HG02610 (cell line): ENCODE data around the gene TP63.

Experiments
- ATAC-seq: cut with Tn5 transposase; IDR thresholded peaks from one replicate; pipeline ENCODE4 v1.9.1; 2021; ENCODE audit warnings: mild to moderate bottlenecking, moderate library complexity; ENCODE audit not compliant: unreplicated experiment

Gene TP63

DNA sequence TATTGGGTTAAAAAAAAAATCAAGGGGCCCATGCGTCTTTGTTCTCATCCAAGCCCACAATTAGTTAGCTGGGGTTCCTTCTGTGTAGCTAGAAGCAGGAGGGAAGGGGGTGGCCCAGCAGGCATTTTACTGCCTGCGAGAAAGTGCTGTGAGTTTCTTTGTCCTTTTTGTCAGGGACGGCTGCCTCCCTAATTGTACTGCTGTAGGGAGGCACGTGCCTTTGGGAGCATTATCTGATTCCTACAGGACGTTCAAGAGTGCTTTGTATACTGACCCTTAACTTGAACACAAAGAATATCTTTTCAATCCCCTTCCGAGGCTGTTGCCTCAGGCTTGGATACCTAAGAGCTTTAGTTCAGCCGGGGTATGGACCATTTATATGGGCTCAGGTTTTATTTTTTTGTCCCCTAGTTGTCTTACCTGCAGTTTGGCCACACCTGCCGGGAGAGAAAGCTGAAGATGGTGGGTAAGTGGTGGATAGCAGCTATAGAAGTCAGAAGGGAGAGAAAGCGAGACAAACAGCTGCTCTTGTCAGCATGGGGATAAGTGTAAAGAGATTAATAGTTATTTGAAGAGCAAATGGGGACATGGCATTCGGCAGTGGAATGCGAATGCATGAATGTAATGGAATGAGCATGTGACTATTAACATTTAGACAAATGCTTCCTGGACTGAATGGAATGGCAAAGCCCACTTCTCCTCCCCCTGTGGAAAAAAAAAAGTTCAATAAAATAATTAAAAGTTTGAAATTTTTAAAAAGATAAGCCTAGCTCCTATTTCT is 175.2 kb downstream of the TP63 start:
- ATAC-seq: no peak

DNA sequence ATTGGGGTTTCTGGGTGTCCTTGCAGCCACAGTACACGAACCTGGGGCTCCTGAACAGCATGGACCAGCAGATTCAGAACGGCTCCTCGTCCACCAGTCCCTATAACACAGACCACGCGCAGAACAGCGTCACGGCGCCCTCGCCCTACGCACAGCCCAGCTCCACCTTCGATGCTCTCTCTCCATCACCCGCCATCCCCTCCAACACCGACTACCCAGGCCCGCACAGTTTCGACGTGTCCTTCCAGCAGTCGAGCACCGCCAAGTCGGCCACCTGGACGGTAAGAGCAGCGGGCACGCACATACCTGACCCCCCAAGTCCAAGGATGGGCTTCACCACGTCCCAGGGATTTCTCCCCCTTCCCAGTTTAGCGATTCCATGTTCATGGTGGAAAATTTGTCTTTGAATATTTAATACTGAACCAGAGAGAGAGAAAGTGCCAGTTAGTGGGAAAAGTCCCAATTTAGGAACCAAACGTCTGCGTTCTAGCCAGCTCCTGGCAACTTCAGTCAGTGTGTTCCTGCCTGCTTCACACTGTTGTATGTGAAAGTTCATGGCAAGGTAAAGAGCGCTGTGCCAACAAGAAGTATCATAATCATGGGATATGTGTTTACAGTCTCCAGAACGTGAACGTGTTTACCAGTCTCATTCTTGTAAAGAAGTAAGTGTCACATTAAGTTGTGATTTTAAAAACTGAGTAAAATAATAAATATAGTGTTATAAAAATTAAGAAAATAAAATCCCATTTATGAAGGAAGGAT is 177.2 kb downstream of the TP63 start:
- ATAC-seq: no peak

DNA sequence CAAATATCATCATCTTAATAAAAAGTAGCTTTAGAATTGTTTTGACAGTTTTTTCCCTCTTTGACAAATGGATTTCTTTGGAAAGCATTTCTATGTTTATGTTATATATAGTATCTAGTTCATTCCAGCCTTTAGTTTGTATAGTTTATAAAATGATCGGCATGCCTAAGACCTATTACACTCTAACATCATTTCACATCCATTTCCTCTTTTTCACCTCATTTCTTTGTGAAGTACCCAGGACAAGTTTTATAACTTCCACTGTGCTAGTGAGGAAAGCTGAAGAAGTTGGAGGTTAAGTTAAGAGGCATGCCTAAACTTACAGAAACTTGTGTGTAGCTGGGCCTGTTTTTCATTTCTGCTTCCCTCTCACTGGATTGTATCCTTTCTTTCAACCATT is 178.4 kb downstream of the TP63 start:
- no peak for ATAC-seq

DNA sequence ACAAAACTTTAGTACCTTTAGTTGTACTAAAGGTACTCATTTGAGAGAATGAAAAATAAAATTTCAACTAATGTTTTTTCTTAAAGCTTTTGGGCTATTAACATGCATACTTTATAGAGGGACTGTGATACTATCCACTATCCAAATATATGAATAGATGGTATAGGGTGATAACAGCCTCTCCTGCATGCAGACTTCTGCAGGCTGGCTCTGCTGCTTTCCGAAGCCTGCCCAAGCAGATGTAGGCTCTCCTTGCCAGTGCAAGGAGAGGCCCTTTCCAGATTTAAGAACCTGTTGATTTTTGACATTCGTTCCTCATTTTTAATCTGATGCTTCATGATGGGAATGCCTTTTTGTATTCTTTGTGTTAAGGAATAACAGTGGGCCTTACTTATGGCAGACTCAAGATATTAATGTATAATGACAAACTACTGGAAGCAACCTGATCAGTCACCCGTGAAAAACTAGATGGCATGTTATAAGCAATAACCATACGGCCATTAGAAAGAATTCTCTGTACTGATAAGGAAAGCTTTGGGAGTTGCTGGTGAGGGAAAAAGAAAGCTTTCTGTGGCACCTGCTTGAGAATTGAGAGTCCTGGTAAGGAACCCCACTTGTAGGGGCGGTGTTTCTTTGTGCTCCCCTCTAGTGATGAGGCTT is 181.7 kb downstream of the TP63 start:
- no peak for ATAC-seq

DNA sequence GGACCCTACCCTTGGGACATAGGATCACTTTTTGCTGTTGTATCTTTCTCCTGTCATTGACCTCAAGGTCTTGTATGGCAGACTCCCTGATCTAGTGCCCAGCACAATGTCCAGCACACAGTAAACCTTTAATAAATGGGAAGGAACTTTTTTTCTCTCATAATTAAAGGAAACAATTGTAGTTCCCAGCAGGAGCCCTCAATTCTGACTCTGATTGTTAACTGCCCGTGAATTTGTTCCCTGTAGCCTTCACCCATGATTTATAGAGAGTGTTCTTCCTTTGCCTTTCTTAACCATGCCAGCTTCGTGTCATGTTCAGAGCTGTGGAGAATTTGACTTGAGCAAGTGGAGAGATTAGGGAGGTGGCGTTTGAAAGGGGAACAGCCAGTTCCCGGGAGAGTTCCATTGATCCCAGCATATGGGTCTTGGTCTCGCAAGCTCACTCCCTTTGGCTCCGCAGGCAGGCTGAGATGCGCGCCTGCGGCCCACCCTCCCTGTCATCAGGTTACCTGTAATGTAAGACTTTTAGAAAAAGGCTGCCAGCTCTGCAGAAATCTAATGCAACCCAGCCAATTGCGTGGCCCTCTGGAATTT is 182.6 kb downstream of the TP63 start:
- no peak for ATAC-seq

DNA sequence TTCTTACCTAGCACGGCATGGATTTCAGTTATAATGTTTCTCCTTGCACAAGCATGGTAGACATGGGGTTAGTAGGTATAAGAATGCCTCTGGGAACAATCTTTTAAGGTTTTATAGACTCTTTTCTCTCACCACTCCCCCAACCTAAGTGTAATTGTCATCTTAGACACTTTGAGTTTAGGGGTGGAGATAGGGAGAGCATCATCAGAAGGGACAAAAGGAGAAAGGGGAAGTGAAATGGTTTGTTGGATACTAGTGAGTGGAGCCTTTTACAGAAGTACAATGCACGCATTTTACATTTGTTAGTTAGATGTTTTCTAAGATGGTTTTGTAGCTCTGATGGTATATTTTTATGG is 189.2 kb downstream of the TP63 start:
- ATAC-seq: peak; percentile 70

DNA sequence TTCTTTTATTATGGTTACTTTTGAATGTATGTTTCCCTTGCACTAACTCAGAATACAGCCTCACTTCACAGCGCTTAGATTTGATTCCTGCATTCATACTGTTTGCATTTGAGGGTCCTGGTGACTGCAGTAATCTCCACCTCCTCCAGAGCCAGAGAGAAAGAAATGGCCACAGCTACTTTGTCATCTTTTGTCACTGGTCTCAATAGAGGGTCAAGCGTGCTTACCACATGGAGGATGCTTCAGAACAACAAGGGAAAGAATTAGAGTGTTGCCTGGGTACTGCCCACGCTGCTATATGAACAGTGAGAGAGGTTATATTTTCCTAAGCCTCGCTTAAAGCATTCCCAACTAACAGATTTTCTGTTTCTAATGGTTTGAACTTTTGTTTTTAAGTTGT is 190.1 kb downstream of the TP63 start:
- ATAC-seq: no peak

DNA sequence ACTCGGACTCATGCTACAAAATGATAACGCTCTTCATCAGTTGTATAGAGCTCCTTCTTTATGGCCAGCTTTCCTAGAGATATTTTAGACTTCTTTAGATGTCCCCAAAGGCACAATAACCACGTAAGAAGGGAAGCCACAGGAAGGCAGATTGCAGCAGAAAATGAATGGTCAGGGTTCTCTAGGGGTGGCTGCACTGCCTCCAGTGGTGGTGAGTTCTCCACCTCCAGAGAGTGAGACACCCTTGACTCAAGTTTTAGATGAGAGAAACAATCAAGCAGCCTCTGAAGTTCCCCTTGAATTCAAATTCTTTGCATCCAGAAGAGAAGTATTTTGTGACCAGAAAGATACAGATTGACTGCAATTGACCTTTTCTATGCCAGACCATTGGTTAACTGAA is 191.5 kb downstream of the TP63 start:
- no peak for ATAC-seq

DNA sequence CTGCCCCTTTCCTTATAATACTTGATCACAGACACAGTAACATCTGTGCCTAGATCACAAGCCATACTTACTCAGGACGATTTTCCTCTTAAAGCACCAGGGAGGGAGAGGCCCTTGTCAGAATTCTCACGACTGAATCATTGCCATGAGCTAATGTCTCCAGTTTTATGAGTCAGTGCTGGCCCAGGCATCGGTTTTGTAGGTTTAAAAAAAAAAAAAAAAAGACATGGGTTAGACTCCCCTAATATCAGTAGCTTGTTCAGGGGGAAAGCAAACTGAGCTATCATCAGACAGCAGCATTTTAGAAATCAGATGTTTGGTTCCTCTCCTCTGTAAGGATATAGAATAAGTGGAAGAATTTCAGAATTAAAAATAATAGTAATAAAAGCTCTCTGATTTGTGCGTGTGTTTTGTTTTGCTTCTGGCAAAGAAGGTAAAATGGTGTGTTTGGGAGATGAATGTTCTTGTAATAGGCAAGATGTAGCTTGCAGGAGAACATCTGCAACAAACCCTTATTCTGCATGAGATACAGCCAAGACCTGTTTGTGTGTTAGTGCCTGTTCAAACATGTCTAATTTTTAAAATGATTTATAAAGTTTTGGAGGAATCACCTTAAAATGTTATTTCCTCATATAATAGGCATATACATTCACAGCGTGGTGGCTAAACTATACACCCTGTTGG is 193.6 kb downstream of the TP63 start:
- no peak for ATAC-seq

DNA sequence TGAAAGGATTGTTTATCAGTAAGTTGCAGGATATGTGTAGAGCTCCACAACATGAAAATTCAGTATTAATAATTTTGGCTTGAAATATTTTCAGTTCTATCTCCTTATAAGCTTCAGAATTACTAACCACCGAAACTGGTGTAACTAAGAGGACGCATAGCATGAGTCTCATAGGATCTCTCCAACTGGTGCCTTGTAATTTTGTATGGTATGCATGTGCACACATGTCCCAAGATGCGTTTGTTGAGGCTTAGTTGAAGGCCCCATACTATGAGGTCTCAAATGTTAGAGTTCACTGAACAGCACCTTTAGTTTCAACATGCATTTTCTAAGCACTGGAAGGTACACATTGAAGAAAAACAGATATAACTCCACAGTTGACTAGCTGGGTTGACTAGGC is 195.4 kb downstream of the TP63 start:
- ATAC-seq: no peak

DNA sequence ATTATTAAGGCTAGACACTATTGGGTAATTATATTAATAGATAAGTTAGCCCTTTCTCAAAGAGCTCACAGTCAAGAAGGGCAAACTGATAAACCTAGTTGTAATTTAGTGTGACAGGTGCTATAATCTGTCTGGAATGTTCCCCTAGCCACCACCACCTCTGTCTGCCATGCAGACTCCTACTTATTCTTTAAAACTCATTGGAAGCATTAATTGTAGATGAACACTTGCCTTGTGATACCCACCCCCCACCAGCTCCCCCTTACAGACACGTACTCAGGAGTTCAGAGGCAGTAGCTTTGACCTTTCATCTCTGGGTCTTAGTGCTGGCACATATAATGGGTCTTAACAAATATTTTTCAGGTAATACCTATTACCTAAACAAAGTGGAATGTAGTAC is 195.9 kb downstream of the TP63 start:
- no peak for ATAC-seq

DNA sequence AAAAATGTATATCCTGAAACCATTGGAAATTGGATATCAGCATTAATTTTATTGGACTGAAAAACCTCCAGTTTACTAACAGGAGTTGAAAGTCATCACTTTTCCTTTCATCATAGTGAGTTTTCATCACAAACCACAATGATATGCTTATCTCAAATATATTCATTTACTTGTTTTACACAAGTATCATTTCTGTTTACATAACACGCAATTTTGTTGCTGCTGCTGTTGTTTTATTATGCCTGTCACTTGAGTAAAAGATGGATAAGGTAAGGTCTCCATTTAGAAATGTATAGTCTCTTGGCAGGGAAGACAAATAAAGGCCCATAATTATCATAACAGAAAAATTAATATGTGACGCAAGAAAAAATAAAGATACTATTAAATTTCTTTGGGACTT is 199.2 kb downstream of the TP63 start:
- no peak for ATAC-seq

DNA sequence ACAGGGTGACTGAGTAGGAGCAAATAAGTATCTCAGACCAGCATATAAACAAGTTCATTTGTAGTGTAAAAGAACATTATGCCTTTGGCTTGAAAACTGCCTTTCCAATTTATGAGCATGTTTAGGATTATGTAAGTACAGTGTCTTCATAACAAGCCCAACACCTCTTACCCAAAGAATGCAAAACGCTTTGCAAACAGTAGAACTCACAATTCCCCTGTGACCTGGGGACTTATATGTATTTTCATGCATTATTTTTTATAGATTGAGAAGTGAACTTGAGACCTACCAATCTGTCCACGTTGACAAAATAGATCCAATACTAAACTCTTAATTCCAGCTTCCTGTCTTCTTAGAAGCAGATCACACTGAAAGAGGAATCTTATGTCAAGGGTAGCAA is 202.1 kb downstream of the TP63 start:
- no peak for ATAC-seq

DNA sequence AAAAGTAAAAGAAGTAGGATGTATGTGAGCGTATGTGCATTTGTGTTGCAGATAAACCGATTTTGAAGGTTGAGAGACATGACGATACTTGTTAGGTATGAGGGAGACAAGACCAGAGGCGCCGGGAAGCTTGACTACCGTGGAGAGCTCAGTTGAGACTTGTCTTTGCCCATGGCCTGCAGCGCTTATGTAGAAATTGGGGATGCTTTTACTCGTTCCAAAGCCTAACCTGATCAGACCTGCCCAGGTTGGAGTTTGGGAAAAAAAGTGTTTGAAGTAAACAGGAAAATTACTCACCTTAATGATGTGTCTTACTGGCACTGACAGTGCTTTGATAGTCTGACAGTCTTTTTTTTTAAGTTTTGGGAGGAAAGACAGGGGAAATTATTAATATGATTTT is 202.8 kb downstream of the TP63 start:
- no peak for ATAC-seq

DNA sequence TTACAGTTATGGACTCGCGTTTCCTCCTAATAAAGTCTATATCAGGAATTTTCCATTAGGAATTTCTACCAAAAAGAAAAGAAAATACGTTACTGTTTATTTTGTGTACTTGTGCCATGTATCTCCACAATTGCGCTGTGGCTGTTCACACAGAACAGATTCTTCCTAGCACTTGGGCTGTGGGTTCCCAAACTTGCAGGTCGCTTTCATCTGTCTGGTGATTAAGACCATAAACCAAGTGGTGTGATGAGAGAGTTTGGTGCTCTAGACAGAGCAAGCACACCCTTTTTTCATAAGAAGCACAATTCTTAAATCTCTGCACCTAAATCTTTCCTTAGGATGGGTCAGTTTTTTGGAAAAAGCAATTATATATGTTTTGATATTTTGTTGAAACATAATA is 203.3 kb downstream of the TP63 start:
- ATAC-seq: no peak

DNA sequence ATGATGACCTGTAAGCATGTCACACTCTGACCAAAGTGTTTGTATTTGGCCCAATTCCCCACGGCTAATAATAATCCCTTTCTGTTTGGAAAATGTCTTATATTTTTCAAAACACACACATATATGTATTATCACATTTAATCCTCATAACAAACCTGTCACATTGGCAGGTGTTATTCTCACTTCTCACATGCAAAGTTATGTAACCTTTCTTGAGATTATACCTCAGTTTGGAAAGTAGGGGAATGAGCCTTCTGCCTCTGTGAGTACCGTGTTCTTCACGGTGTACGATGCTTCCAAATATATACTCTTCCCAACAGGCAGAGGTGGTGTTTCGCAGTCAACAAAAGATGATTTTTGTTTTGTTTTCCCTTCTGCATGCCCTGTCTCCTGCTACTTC is 205.6 kb downstream of the TP63 start:
- no peak for ATAC-seq

DNA sequence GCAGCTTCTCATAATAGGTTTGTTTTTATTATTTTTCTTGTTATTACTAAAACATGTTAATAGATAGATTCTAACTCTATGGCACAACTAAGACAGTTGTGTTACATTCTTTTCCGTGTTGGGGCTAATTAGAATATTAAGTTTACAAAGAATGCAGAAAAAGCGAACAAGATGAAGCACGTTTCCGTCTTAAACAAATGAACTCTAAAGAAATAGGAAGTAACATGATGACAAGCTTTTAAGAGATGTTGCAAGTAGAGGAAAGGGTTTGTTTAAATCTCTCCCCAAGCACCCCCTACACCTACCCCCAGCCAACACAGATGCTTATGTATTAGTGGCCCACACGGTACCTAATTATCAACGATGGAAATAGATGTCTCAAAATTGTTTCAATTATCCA is 207.1 kb downstream of the TP63 start:
- ATAC-seq: no peak

DNA sequence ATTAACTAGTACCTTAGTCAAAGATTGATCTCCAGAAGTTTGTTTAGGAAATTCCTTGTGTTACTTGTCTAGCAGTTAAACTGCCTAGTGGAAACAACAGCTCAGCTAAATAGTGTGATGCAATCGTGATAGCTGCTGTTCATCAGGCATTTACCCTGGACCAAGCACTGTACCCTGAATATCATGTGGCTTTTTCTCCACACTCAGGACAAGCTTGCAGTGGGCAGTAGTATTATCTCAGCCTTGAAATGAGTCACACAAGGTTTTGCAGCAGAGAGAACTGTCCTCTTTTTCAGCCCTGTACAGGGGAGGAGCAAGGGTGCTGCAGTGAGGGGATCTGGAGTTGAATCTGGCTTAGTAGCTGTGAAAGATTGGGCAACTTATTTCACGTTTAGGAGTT is 208.4 kb downstream of the TP63 start:
- ATAC-seq: no peak

DNA sequence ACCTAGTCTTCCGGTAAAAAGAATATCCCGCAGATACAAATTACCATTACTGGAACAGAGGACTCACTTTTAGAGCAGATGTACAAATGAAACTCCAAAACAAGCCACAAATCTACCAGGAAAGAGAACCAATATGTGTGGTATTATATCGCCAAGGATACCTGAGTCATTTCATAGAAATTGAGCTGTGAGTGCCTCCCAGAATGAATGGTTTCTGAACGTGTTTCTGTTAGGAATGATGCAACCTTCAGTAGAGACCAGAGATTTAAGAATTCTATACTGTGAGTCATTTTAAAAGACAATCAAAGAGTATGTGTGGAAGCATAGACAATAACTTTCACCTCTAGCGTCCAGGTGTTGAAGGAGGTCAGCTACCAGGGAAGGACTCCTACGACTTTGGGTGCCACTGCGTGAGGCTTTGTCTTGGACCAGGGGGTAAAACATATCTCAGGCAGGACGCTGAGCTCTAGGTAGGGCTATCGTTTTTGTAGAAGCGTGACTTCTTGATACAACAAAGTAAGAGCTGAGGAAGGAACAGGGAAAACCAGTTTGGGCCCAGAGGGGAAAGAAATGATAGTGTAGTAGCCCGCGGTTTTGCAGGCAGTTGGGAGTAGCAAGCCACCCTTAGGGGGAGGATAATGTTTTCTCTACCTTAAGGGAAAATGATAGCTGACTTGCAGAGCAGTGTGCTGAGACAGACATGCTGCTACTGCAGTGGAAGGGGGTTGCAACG is 210.4 kb downstream of the TP63 start:
- peak; percentile 84 for ATAC-seq
